Measurements from ENCODE around the gene PREP.

PREP gene

DNA sequence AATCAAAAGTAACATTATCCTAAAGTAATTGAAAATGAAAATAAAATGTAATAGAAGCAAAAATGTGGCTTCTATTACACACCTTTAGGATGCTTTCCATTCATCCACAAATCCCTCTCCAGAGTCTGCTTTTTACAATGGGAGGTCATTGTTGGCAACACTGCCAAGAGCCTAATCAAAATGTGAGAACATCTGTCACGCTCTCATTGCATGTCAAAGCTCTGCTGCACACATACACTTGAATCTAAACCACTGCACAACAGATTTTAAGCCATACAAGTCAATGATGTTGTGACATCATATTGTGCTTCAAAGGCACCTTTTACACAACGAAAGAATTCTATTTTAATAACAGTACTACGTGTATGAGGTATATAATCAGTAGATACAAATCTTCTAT is 82.1 kb downstream of the PREP start:
- Histone ChIP-seq H3K4me1 (ENCODE audit: insufficient read depth, low read length, poor library complexity, severe bottlenecking) (no peaks in the 10 kb centered on the region), H2AFZ (ENCODE audit: low read length) (no peak overlapping the region), H4K20me1 (ENCODE audit: insufficient read depth, low read length, poor library complexity, severe bottlenecking) (no peaks in the 10 kb centered on the region), H3K9me2 (replicated peaks; ENCODE audit: low read depth, low read length) (no peaks in the 10 kb centered on the region), H3K9ac (ENCODE audit: low read depth, low read length, poor library complexity, severe bottlenecking) (no peak overlapping the region), H3K4me2 (ENCODE audit: low read depth, low read length, poor library complexity, severe bottlenecking) (no peak overlapping the region), H3K36me3 (ENCODE audit: insufficient read depth, low read length) (peaks cover 84% of the 10 kb centered on the region; the same call in 1 of the 2 replicates), H3K27me3 (ENCODE audit: insufficient read depth, low read length, poor library complexity, severe bottlenecking) (no peaks in the 10 kb centered on the region), H3F3A (ENCODE audit: low read depth) (no peaks in the 10 kb centered on the region), H3K4me3 (ENCODE audit: low read length, poor library complexity, severe bottlenecking) (no peak overlapping the region), H3K9me3 (ENCODE audit: insufficient read depth, low read depth, low read length) (no peaks in the 10 kb centered on the region), H3K79me2 (ENCODE audit: insufficient read depth, low read length) (no peaks in the 10 kb centered on the region)
- TF ChIP-seq, protein P1, sequence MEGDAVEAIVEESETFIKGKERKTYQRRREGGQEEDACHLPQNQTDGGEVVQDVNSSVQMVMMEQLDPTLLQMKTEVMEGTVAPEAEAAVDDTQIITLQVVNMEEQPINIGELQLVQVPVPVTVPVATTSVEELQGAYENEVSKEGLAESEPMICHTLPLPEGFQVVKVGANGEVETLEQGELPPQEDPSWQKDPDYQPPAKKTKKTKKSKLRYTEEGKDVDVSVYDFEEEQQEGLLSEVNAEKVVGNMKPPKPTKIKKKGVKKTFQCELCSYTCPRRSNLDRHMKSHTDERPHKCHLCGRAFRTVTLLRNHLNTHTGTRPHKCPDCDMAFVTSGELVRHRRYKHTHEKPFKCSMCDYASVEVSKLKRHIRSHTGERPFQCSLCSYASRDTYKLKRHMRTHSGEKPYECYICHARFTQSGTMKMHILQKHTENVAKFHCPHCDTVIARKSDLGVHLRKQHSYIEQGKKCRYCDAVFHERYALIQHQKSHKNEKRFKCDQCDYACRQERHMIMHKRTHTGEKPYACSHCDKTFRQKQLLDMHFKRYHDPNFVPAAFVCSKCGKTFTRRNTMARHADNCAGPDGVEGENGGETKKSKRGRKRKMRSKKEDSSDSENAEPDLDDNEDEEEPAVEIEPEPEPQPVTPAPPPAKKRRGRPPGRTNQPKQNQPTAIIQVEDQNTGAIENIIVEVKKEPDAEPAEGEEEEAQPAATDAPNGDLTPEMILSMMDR (conservative IDR thresholded peaks at IDR 0.05; ENCODE audit: low read length): no peak
- TF ChIP-seq EZH2phosphoT487 (IDR thresholded peaks at IDR 0.05; ENCODE audit: borderline replicate concordance): no peak

DNA sequence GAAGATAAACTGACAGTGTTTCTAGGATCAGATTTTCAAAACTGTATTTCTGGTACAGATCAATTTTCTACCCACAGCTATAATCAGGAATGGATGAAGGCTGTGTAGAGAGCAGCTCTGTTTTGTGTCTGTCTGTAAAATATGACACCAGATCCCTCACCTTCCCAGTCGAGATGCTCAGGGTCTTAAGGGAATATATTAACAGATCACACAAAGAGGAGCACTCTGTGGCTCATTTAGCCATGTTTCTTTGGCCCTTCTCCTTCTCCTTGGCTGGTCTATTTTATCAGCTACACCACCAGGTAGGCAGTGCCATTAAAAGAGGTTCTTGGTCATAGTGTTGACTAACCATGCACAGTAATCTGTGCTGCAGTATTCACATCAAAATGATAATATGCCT is 82.6 kb downstream of the PREP start:
- Histone ChIP-seq H3K27me3 (ENCODE audit: insufficient read depth, low read length, poor library complexity, severe bottlenecking) (no peaks in the 10 kb centered on the region), H3K9ac (ENCODE audit: low read depth, low read length, poor library complexity, severe bottlenecking) (no peak overlapping the region), H3K4me1 (ENCODE audit: insufficient read depth, low read length, poor library complexity, severe bottlenecking) (no peaks in the 10 kb centered on the region), H2AFZ (ENCODE audit: low read length) (no peak overlapping the region), H3K4me3 (ENCODE audit: low read length, poor library complexity, severe bottlenecking) (no peak overlapping the region), H3K36me3 (ENCODE audit: insufficient read depth, low read length) (peaks cover 84% of the 10 kb centered on the region; the same call in 1 of the 2 replicates), H3K79me2 (ENCODE audit: insufficient read depth, low read length) (no peaks in the 10 kb centered on the region), H4K20me1 (ENCODE audit: insufficient read depth, low read length, poor library complexity, severe bottlenecking) (no peaks in the 10 kb centered on the region), H3K9me2 (replicated peaks; ENCODE audit: low read depth, low read length) (no peaks in the 10 kb centered on the region), H3F3A (ENCODE audit: low read depth) (no peaks in the 10 kb centered on the region), H3K4me2 (ENCODE audit: low read depth, low read length, poor library complexity, severe bottlenecking) (no peak overlapping the region), H3K9me3 (ENCODE audit: insufficient read depth, low read depth, low read length) (no peaks in the 10 kb centered on the region)
- TF ChIP-seq EZH2phosphoT487 (IDR thresholded peaks at IDR 0.05; ENCODE audit: borderline replicate concordance): no peak
- TF ChIP-seq, protein P1 (conservative IDR thresholded peaks at IDR 0.05; ENCODE audit: low read length): no peak

DNA sequence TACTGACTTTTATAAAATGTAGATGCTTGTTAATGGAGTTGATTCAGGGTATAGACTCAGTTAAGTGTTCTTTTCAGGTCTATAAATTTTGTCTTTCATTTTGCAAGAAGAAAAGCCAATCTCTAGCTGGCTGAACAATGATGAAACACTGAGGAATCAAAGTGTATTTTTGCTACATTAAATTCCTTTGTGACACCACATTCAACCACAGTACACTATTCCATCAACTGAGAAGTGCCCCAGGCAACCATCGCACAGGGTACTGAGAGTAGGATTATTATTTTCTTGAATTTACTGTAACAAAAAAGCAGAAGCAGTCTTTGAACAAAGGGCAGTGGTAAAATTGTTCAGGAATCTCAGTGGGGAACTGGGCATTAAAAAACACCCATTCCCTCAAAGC is 83.6 kb downstream of the PREP start:
- no peak overlapping the region for H3K9ac ChIP-seq (ENCODE audit: low read depth, low read length, poor library complexity, severe bottlenecking)
- H3K27me3 ChIP-seq (ENCODE audit: insufficient read depth, low read length, poor library complexity, severe bottlenecking): no peaks in the 10 kb centered on the region
- no peaks in the 10 kb centered on the region for H4K20me1 ChIP-seq (ENCODE audit: insufficient read depth, low read length, poor library complexity, severe bottlenecking)
- no peaks in the 10 kb centered on the region for H3K79me2 ChIP-seq (ENCODE audit: insufficient read depth, low read length)
- H3K4me1 ChIP-seq (ENCODE audit: insufficient read depth, low read length, poor library complexity, severe bottlenecking): no peaks in the 10 kb centered on the region
- TF ChIP-seq, protein P1 (conservative IDR thresholded peaks at IDR 0.05; ENCODE audit: low read length): no peak
- TF ChIP-seq EZH2phosphoT487 (IDR thresholded peaks at IDR 0.05; ENCODE audit: borderline replicate concordance): no peak
- H3K9me2 ChIP-seq (replicated peaks; ENCODE audit: low read depth, low read length): no peaks in the 10 kb centered on the region
- peaks cover 82% of the 10 kb centered on the region; the same call in 1 of the 2 replicates for H3K36me3 ChIP-seq (ENCODE audit: insufficient read depth, low read length)
- no peak overlapping the region for H2AFZ ChIP-seq (ENCODE audit: low read length)
- H3K4me3 ChIP-seq (ENCODE audit: low read length, poor library complexity, severe bottlenecking): no peak overlapping the region
- H3F3A ChIP-seq (ENCODE audit: low read depth): no peaks in the 10 kb centered on the region
- no peaks in the 10 kb centered on the region for H3K9me3 ChIP-seq (ENCODE audit: insufficient read depth, low read depth, low read length)
- no peak overlapping the region for H3K4me2 ChIP-seq (ENCODE audit: low read depth, low read length, poor library complexity, severe bottlenecking)
